NT2/D1 (cell line): Measurements from ENCODE around the gene ZDHHC3.

Source experiments
- SUZ12 ChIP-seq: IDR thresholded peaks from 2 replicates; pipeline ENCODE4 v1.6.1; 2011; ENCODE audit not compliant: insufficient read length, insufficient read depth; ENCODE audit errors: extremely low read depth
- YY1 ChIP-seq: IDR thresholded peaks from 2 replicates; pipeline ENCODE4 v1.6.1; 2011; ENCODE audit not compliant: insufficient read length, insufficient read depth

DNA sequence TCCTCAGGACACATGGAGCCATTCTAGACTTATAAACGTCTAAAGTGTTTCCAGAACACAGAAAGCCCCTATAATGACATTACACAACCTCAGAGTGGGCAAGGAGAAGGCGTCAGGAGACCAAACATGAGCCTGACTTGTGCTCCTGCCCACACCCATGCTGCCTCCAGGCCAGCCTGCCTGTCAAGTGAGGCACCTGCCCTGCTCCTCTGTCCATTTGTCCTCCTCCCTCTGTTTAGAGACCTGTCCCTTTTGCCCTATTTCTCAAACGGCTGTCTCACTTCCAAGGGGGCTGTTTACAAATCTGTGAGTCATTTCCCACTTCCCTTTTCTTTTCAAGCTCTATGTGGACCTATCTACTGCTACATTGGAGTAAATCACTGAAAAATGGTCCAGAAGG, 21.0 kb downstream of the ZDHHC3 start:
- TF ChIP-seq YY1 (no peak), SUZ12 (no peak)
